Liver (tissue), 9 donors: ENCODE data around the gene FANCI. TPM values are rescaled to one million over a fixed set of nuclear protein-coding genes. Genes with fewer than 3 reads are reported as not detected.

Experiments
- DNase-seq: peaks from one replicate; pipeline ENCODE4 v3.0.0-alpha.2; 2017; ENCODE audit warnings: low spot score
- H3K27ac ChIP-seq, 2 donors: one replicate each; pipeline ENCODE4 v1.7.0; 2013; ENCODE audit warnings: inconsistent platforms in 2 of 2, low read length in 2 of 2, control low read depth in 1 of 2, low read depth in 1 of 2, mild to moderate bottlenecking in 1 of 2
- H3K27me3 ChIP-seq, 4 donors: one replicate each; pipeline versions ENCODE4 v1.6.1 to v1.7.0; 2013; ENCODE audit warnings: low read length in 3 of 4, inconsistent platforms in 1 of 4, mild to moderate bottlenecking in 1 of 4, moderate library complexity in 1 of 4; ENCODE audit not compliant: control insufficient read depth in 4 of 4, insufficient read depth in 4 of 4
- H3K36me3 ChIP-seq, 4 donors: one replicate each; pipeline versions ENCODE4 v1.6.1 to v1.7.0; 2013; ENCODE audit warnings: low read length in 3 of 4, mild to moderate bottlenecking in 3 of 4, low read depth in 1 of 4, moderate library complexity in 1 of 4; ENCODE audit not compliant: control insufficient read depth in 4 of 4, insufficient read depth in 3 of 4
- H3K4me1 ChIP-seq, 4 donors: one replicate each; pipeline versions ENCODE4 v1.6.1 to v1.7.0; 2013; ENCODE audit warnings: low read length in 3 of 4, mild to moderate bottlenecking in 3 of 4, moderate library complexity in 1 of 4; ENCODE audit not compliant: control insufficient read depth in 4 of 4, insufficient read depth in 4 of 4
- H3K4me3 ChIP-seq, 3 donors: one replicate each; pipeline versions ENCODE4 v1.6.1 to v1.7.0; 2013; ENCODE audit warnings: low read length in 3 of 3, control low read depth in 1 of 3, low read depth in 1 of 3, mild to moderate bottlenecking in 1 of 3
- H3K9ac ChIP-seq, 2 donors: one replicate each; pipeline ENCODE4 v1.7.0; 2013; ENCODE audit warnings: low read length in 2 of 2, mild to moderate bottlenecking in 2 of 2, moderate library complexity in 2 of 2, control low read depth in 1 of 2, low read depth in 1 of 2
- H3K9me3 ChIP-seq, 4 donors: one replicate each; pipeline versions ENCODE4 v1.6.1 to v1.7.0; 2013; ENCODE audit warnings: low read length in 3 of 4; ENCODE audit not compliant: control insufficient read depth in 4 of 4
- EGR1 ChIP-seq, 2 donors: IDR thresholded peaks; 2 replicates each; pipeline ENCODE4 v1.6.1; 2016 to 2018; ENCODE audit warnings: antibody characterized with exemption in 2 of 2, low read depth in 2 of 2
- FOXA1 ChIP-seq: IDR thresholded peaks from 2 replicates; pipeline ENCODE4 v1.6.1; 2016; ENCODE audit warnings: antibody characterized with exemption
- FOXA2 ChIP-seq: IDR thresholded peaks from 2 replicates; pipeline ENCODE4 v1.6.1; 2016; ENCODE audit warnings: antibody characterized with exemption
- GABPA ChIP-seq, 2 donors: IDR thresholded peaks in 1 of 2; conservative IDR thresholded peaks in 1 of 2; 2 replicates each; pipeline ENCODE4 v1.6.1; 2016; ENCODE audit warnings: antibody characterized with exemption in 2 of 2, mild to moderate bottlenecking in 1 of 2, moderate library complexity in 1 of 2
- HNF4G ChIP-seq: IDR thresholded peaks from 2 replicates; pipeline ENCODE4 v1.6.1; 2016; ENCODE audit warnings: antibody characterized with exemption
- NR2F2 ChIP-seq: IDR thresholded peaks from 2 replicates; pipeline ENCODE4 v1.6.1; 2016; ENCODE audit warnings: antibody characterized with exemption
- RAD21 ChIP-seq, 2 donors: IDR thresholded peaks; 2 replicates each; pipeline ENCODE4 v1.6.1; 2016; ENCODE audit warnings: antibody characterized with exemption in 2 of 2, mild to moderate bottlenecking in 2 of 2
- TAF1 ChIP-seq: conservative IDR thresholded peaks from 2 replicates; pipeline ENCODE4 v1.6.1; 2016; ENCODE audit warnings: antibody characterized with exemption, mild to moderate bottlenecking
- WGBS: extraction: QIAGEN DNeasy Blood & Tissue Kit; methylation state at CpG from one replicate; pipeline ENCODE4 v1.1.7; 2013; 5-methylcytosine and 5-hydroxymethylcytosine counted together
- polyA plus RNA-seq, 2 donors: library from polyadenylated mRNA; stranded (reverse) in 1 of 2; unstranded in 1 of 2; fragments of 200-250 nt in 1 of 2; fragments of >200 nt in 1 of 2; fragmentation: Nextera tagmentation in 1 of 2; extraction: Ambion mirVana in 1 of 2; gene quantifications; one replicate each; pipeline versions ENCODE4 v1.2.1 to v1.2.3, GENCODE V29; 2013 to 2015
- total RNA-seq, 2 donors: library from RNA; depleted of rRNA; stranded (reverse); fragments of >200 nt; gene quantifications; one replicate each; pipeline ENCODE4 v1.2.3, GENCODE V29; 2014
- TF ChIP-seq, protein P1 (sequence below): IDR thresholded peaks from 2 replicates; pipeline ENCODE4 v1.6.1; 2016; ENCODE audit warnings: antibody characterized with exemption
- TF ChIP-seq, protein P2 (sequence below): IDR thresholded peaks from 2 replicates; pipeline ENCODE4 v1.6.1; 2016; ENCODE audit warnings: antibody characterized with exemption, mild to moderate bottlenecking
- TF ChIP-seq, protein P3 (sequence below): fragments of 150-350 bp; IDR thresholded peaks from 2 replicates; pipeline ENCODE4 v1.5.1; 2017; ENCODE audit warnings: improper control_type of control experiment, low read depth, low read length; ENCODE audit not compliant: missing input control
- TF ChIP-seq, protein P4 (sequence below): IDR thresholded peaks from 2 replicates; pipeline ENCODE4 v1.6.1; 2016; ENCODE audit warnings: antibody characterized with exemption
- donor health status: healthy.
- donor health status: healthy.
- donor health status: healthy.
- donor health status: healthy.
- donor health status: healthy.

The FANCI gene
- total and polyA plus RNA-seq, 4 donors = 1.7 to 41.9 (median 2.3) TPM

DNA sequence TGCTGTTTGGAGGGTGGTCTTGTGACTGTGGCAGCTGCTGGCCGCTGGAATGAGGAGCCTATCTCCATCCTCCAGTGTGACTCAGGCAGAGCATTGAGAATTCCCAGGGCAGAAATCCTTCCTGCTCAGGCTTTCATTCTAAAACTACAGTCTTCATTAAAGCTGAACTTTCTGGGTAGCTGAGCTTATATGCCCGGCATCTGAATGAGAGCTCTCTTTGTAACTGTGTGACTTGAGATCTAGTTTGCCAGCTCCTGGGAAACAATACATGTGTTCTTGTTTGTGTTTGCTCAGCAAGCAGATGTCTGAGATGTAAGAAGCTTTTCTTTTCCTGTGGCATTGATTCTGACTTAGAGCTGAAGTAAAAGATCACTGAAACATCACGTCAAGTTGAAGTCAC is 44.8 kb upstream of the FANCI start:
- Histone ChIP-seq H3K4me3 (no peak overlapping the region), H3K27me3 (no peaks in the 10 kb centered on the region), H3K9me3 (no peaks in the 10 kb centered on the region), H3K36me3 (peaks cover 13 to 64% (median 47%) of the 10 kb centered on the region in 4 donors), H3K4me1 (no peaks in the 10 kb centered on the region), H3K27ac (no peak overlapping the region), H3K9ac (no peak overlapping the region)
- 95% methylated on average over 3 of the region's 3 CpGs for WGBS
- DNase-seq = no peak
- TF ChIP-seq NR2F2 (no peak), HNF4G (no peak), FOXA1 (no peak), RAD21 (IDR thresholded peaks at IDR 0.05) (no peak)

DNA sequence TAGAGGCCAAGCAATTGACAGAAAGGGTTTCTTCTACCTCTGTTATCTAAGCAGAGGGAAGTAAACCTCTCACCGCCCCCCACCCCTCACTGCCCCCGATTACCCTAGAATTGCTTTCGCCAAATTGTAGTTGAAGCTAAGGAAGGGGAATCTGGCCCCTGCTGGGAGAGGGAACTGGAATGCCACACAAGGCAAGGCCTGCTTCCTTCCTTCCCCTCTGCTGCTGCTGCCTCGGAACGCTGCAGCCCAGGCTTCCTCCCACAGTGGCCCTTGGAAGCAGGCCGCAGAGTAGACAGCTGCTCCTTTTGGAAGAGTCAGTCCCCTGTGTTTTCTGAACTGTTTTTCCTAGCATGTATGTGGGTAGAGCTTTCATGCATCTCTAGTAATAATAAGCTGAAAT is 44.0 kb upstream of the FANCI start:
- no peak overlapping the region for H3K27ac ChIP-seq
- no peak overlapping the region for H3K4me3 ChIP-seq
- WGBS = 79% methylated on average over 6 of the region's 6 CpGs
- no peaks in the 10 kb centered on the region for H3K27me3 ChIP-seq
- no peak overlapping the region for H3K9ac ChIP-seq
- TF ChIP-seq, protein P1, sequence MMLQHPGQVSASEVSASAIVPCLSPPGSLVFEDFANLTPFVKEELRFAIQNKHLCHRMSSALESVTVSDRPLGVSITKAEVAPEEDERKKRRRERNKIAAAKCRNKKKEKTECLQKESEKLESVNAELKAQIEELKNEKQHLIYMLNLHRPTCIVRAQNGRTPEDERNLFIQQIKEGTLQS = no peak
- TF ChIP-seq GABPA (IDR thresholded peaks at IDR 0.05 in 1 of 2, conservative IDR thresholded peaks at IDR 0.05 in 1 of 2) = no peak
- no peak for TF ChIP-seq HNF4G
- TF ChIP-seq TAF1 = no peak
- H3K36me3 ChIP-seq = peaks cover 12 to 56% (median 41%) of the 10 kb centered on the region in 4 donors
- H3K4me1 ChIP-seq = no peaks in the 10 kb centered on the region
- no peaks in the 10 kb centered on the region for H3K9me3 ChIP-seq
- DNase-seq = no peak

DNA sequence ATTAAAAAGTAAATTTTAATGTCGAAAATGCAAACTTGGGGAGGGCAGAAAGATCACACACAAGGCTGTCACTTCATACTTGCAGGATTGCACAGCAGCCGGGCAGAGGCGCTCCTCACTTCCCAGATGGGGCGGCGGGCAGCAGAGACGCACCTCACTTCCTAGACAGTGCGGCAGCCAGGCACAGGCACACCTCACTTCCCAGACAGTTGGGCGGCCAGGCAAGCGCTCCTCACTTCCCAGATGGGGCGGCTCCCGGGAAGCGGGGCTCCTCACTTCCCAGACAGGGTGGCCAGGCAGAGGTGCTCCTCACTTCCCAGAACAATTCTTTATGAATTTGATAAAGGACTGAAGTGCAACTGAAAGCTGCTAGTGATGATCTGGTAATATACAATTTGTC is 43.6 kb upstream of the FANCI start:
- WGBS = 95% methylated on average over 12 of the region's 12 CpGs
- H3K36me3 ChIP-seq = peaks cover 10 to 52% (median 36%) of the 10 kb centered on the region in 4 donors
- H3K27ac ChIP-seq = no peak overlapping the region
- H3K9ac ChIP-seq = no peak overlapping the region
- no peaks in the 10 kb centered on the region for H3K27me3 ChIP-seq
- TF ChIP-seq, protein P2, sequence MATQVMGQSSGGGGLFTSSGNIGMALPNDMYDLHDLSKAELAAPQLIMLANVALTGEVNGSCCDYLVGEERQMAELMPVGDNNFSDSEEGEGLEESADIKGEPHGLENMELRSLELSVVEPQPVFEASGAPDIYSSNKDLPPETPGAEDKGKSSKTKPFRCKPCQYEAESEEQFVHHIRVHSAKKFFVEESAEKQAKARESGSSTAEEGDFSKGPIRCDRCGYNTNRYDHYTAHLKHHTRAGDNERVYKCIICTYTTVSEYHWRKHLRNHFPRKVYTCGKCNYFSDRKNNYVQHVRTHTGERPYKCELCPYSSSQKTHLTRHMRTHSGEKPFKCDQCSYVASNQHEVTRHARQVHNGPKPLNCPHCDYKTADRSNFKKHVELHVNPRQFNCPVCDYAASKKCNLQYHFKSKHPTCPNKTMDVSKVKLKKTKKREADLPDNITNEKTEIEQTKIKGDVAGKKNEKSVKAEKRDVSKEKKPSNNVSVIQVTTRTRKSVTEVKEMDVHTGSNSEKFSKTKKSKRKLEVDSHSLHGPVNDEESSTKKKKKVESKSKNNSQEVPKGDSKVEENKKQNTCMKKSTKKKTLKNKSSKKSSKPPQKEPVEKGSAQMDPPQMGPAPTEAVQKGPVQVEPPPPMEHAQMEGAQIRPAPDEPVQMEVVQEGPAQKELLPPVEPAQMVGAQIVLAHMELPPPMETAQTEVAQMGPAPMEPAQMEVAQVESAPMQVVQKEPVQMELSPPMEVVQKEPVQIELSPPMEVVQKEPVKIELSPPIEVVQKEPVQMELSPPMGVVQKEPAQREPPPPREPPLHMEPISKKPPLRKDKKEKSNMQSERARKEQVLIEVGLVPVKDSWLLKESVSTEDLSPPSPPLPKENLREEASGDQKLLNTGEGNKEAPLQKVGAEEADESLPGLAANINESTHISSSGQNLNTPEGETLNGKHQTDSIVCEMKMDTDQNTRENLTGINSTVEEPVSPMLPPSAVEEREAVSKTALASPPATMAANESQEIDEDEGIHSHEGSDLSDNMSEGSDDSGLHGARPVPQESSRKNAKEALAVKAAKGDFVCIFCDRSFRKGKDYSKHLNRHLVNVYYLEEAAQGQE = no peak
- TF ChIP-seq, protein P3, sequence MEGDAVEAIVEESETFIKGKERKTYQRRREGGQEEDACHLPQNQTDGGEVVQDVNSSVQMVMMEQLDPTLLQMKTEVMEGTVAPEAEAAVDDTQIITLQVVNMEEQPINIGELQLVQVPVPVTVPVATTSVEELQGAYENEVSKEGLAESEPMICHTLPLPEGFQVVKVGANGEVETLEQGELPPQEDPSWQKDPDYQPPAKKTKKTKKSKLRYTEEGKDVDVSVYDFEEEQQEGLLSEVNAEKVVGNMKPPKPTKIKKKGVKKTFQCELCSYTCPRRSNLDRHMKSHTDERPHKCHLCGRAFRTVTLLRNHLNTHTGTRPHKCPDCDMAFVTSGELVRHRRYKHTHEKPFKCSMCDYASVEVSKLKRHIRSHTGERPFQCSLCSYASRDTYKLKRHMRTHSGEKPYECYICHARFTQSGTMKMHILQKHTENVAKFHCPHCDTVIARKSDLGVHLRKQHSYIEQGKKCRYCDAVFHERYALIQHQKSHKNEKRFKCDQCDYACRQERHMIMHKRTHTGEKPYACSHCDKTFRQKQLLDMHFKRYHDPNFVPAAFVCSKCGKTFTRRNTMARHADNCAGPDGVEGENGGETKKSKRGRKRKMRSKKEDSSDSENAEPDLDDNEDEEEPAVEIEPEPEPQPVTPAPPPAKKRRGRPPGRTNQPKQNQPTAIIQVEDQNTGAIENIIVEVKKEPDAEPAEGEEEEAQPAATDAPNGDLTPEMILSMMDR = no peak
- TF ChIP-seq EGR1 (IDR thresholded peaks at IDR 0.05; ENCODE audit: low read depth in 2 of 2) (no peak), GABPA (IDR thresholded peaks at IDR 0.05 in 1 of 2, conservative IDR thresholded peaks at IDR 0.05 in 1 of 2) (no peak), TAF1 (no peak), NR2F2 (no peak), FOXA2 (no peak)
- TF ChIP-seq, protein P4, sequence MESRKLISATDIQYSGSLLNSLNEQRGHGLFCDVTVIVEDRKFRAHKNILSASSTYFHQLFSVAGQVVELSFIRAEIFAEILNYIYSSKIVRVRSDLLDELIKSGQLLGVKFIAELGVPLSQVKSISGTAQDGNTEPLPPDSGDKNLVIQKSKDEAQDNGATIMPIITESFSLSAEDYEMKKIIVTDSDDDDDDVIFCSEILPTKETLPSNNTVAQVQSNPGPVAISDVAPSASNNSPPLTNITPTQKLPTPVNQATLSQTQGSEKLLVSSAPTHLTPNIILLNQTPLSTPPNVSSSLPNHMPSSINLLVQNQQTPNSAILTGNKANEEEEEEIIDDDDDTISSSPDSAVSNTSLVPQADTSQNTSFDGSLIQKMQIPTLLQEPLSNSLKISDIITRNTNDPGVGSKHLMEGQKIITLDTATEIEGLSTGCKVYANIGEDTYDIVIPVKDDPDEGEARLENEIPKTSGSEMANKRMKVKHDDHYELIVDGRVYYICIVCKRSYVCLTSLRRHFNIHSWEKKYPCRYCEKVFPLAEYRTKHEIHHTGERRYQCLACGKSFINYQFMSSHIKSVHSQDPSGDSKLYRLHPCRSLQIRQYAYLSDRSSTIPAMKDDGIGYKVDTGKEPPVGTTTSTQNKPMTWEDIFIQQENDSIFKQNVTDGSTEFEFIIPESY = no peak
- no peak for DNase-seq
- no peak overlapping the region for H3K4me3 ChIP-seq
- H3K4me1 ChIP-seq = no peaks in the 10 kb centered on the region
- H3K9me3 ChIP-seq = no peaks in the 10 kb centered on the region
